ENCODE results near the gene RBSN.

DNA sequence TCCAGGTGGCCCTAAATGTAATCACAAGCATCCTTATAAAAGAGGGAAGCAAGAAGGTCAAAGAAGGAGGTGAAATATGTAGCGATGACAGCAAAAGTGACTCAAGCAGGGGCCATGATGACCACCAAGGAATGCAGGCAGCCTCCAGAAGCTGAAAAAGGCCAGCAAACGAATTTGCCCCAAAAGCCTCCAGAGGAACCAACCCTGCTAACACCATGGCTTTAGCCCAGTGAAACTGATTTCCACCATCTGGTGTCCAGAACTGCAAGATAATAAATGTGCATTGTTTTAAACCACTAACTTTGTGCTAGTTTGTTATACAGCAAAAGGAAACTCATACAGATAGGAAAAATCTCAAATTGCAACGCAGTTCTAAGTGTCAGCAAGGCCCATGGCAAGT is 23.0 kb upstream of the RBSN start:
- TF ChIP-seq CTCF (conservative IDR thresholded peaks at IDR 0.05; ENCODE audit: low read depth, low read length) (no peak), POLR2A (IDR thresholded peaks at IDR 0.05; ENCODE audit: low read depth, low read length) (no peak), RFX5 (IDR thresholded peaks at IDR 0.05; ENCODE audit: low read depth, low read length) (no peak), FOS (IDR thresholded peaks at IDR 0.05; ENCODE audit: low read depth, low read length) (no peak), BHLHE40 (IDR thresholded peaks at IDR 0.05; ENCODE audit: low read depth, low read length) (no peak), RAD21 (IDR thresholded peaks at IDR 0.05; ENCODE audit: low read length) (no peak), CHD1 (IDR thresholded peaks at IDR 0.05; ENCODE audit: low read depth, low read length) (no peak), CEBPB (IDR thresholded peaks at IDR 0.05; ENCODE audit: low read depth, low read length) (no peak)
- TF ChIP-seq, protein P1, sequence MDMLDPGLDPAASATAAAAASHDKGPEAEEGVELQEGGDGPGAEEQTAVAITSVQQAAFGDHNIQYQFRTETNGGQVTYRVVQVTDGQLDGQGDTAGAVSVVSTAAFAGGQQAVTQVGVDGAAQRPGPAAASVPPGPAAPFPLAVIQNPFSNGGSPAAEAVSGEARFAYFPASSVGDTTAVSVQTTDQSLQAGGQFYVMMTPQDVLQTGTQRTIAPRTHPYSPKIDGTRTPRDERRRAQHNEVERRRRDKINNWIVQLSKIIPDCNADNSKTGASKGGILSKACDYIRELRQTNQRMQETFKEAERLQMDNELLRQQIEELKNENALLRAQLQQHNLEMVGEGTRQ (IDR thresholded peaks at IDR 0.05; ENCODE audit: low read depth, low read length) = no peak

All from IMR-90 (cell line).